Measurements from ENCODE around the gene SLAIN1.

SLAIN1 gene

DNA sequence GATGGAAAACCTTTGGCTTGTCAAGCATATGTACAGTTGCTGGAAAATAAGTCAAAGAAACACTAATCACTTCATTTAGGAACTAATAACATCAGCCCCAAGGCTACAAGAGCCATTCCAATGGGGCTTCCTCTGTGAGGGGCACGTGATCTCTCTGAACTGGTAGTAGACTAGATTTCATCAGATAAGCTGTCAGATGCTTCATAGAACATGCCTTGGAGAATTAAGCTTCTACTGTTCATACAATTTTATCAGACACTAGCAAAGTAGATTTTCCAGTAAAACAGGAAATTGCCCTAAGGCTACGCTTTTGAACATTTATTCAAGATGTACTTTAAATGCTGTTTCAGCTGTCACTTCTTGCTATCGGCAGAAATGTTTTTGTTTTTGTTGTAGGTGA, 113.4 kb downstream of the SLAIN1 start:
- CTCF ChIA-PET, result interaction anchor here (0.7 to 1.9 kb wide), 12 partner anchors 10 to 310 kb away, joined by 3 to 8 read pairs (median 4); no protein-coding TSS in a partner anchor
- H3K27ac ChIP-seq (ENCODE audit: extremely low read depth, low read depth, low read length), result no peak overlapping the region
- no peaks in the 10 kb centered on the region for H3K9me3 ChIP-seq (ENCODE audit: control insufficient read depth, insufficient read depth, low read depth, low read length)
- H3K4me3 ChIP-seq (ENCODE audit: low read depth, low read length), result no peak overlapping the region
- H3K36me3 ChIP-seq (ENCODE audit: control insufficient read depth in 2 of 2, insufficient read depth in 1 of 2, low read length in 2 of 2), result no peaks in the 10 kb centered on the region
- POLR2A ChIA-PET, result no interaction called here
- H3K4me1 ChIP-seq (ENCODE audit: control insufficient read depth, insufficient read depth, low read length), result no peaks in the 10 kb centered on the region
- no peak for TF ChIP-seq TCF7L2 (IDR thresholded peaks at IDR 0.05; ENCODE audit: borderline replicate concordance, low read depth, low read length)
- no peak for TF ChIP-seq ZBTB7A (tag by site-specific recombination; IDR thresholded peaks at IDR 0.05; ENCODE audit: low read depth)
- TF ChIP-seq, protein P1, sequence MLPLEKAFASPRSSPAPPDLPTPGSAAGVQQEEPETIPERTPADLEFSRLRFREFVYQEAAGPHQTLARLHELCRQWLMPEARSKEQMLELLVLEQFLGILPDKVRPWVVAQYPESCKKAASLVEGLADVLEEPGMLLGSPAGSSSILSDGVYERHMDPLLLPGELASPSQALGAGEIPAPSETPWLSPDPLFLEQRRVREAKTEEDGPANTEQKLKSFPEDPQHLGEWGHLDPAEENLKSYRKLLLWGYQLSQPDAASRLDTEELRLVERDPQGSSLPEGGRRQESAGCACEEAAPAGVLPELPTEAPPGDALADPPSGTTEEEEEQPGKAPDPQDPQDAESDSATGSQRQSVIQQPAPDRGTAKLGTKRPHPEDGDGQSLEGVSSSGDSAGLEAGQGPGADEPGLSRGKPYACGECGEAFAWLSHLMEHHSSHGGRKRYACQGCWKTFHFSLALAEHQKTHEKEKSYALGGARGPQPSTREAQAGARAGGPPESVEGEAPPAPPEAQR (tag by site-specific recombination; IDR thresholded peaks at IDR 0.05), result no peak
- TF ChIP-seq, protein P2, sequence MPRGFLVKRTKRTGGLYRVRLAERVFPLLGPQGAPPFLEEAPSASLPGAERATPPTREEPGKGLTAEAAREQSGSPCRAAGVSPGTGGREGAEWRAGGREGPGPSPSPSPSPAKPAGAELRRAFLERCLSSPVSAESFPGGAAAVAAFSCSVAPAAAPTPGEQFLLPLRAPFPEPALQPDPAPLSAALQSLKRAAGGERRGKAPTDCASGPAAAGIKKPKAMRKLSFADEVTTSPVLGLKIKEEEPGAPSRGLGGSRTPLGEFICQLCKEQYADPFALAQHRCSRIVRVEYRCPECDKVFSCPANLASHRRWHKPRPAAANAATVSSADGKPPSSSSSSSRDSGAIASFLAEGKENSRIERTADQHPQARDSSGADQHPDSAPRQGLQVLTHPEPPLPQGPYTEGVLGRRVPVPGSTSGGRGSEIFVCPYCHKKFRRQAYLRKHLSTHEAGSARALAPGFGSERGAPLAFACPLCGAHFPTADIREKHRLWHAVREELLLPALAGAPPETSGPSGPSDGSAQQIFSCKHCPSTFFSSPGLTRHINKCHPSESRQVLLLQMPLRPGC (tag by site-specific recombination; IDR thresholded peaks at IDR 0.05), result no peak

GRCh38 chr13:77811381-77811780, 113.9 kb downstream of the SLAIN1 start:
- TF ChIP-seq REPIN1 (tag by site-specific recombination; IDR thresholded peaks at IDR 0.05; ENCODE audit: low read depth) (no peak), SP3 (tag by site-specific recombination; IDR thresholded peaks at IDR 0.05) (no peak), ZNF664 (tag by site-specific recombination; IDR thresholded peaks at IDR 0.05) (no peak), ZNF391 (tag by site-specific recombination; IDR thresholded peaks at IDR 0.05; ENCODE audit: borderline replicate concordance, low read depth) (no peak), ZNF140 (tag by site-specific recombination; IDR thresholded peaks at IDR 0.05) (no peak), ZNF112 (tag by site-specific recombination; IDR thresholded peaks at IDR 0.05) (no peak), SCRT1 (tag by site-specific recombination; IDR thresholded peaks at IDR 0.05; ENCODE audit: borderline replicate concordance) (no peak), ZNF10 (tag by site-specific recombination; IDR thresholded peaks at IDR 0.05) (no peak), MZF1 (tag by site-specific recombination; IDR thresholded peaks at IDR 0.05; ENCODE audit: borderline replicate concordance) (no peak), ZBTB48 (tag by site-specific recombination; IDR thresholded peaks at IDR 0.05) (no peak)
- TF ChIP-seq, protein P3, sequence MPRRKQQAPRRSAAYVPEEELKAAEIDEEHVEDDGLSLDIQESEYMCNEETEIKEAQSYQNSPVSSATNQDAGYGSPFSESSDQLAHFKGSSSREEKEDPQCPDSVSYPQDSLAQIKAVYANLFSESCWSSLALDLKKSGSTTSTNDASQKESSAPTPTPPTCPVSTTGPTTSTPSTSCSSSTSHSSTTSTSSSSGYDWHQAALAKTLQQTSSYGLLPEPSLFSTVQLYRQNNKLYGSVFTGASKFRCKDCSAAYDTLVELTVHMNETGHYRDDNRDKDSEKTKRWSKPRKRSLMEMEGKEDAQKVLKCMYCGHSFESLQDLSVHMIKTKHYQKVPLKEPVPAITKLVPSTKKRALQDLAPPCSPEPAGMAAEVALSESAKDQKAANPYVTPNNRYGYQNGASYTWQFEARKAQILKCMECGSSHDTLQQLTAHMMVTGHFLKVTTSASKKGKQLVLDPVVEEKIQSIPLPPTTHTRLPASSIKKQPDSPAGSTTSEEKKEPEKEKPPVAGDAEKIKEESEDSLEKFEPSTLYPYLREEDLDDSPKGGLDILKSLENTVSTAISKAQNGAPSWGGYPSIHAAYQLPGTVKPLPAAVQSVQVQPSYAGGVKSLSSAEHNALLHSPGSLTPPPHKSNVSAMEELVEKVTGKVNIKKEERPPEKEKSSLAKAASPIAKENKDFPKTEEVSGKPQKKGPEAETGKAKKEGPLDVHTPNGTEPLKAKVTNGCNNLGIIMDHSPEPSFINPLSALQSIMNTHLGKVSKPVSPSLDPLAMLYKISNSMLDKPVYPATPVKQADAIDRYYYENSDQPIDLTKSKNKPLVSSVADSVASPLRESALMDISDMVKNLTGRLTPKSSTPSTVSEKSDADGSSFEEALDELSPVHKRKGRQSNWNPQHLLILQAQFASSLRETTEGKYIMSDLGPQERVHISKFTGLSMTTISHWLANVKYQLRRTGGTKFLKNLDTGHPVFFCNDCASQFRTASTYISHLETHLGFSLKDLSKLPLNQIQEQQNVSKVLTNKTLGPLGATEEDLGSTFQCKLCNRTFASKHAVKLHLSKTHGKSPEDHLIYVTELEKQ (tag by site-specific recombination; IDR thresholded peaks at IDR 0.05; ENCODE audit: borderline replicate concordance), result no peak
- TF ChIP-seq, protein P4, sequence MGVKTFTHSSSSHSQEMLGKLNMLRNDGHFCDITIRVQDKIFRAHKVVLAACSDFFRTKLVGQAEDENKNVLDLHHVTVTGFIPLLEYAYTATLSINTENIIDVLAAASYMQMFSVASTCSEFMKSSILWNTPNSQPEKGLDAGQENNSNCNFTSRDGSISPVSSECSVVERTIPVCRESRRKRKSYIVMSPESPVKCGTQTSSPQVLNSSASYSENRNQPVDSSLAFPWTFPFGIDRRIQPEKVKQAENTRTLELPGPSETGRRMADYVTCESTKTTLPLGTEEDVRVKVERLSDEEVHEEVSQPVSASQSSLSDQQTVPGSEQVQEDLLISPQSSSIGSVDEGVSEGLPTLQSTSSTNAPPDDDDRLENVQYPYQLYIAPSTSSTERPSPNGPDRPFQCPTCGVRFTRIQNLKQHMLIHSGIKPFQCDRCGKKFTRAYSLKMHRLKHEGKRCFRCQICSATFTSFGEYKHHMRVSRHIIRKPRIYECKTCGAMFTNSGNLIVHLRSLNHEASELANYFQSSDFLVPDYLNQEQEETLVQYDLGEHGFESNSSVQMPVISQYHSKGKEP (tag by site-specific recombination; IDR thresholded peaks at IDR 0.05), result no peak
- Histone ChIP-seq H3K36me3 (ENCODE audit: control insufficient read depth in 2 of 2, insufficient read depth in 1 of 2, low read length in 2 of 2) (no peaks in the 10 kb centered on the region), H3K4me1 (ENCODE audit: control insufficient read depth, insufficient read depth, low read length) (no peaks in the 10 kb centered on the region), H3K9me3 (ENCODE audit: control insufficient read depth, insufficient read depth, low read depth, low read length) (no peaks in the 10 kb centered on the region), H3K4me3 (ENCODE audit: low read depth, low read length) (no peak overlapping the region), H3K27ac (ENCODE audit: extremely low read depth, low read depth, low read length) (no peak overlapping the region)
- POLR2A ChIA-PET, result no interaction called here
- CTCF ChIA-PET, result interaction anchor here (0.6 to 1.9 kb wide), 6 partner anchors 10 to 310 kb away, joined by 3 to 8 read pairs (median 4); no protein-coding TSS in a partner anchor

Data from HEK293 (cell line).